OCI-LY3 (cell line): Measurements from ENCODE around the gene PTPRC.

ENCODE experiments used
- H2AFZ ChIP-seq: fragments of 200-600, 300-600 bp; shearing (Covaris generic); 2 replicates; pipeline ENCODE4 v1.6.0; 2014; ENCODE audit warnings: antibody characterized with exemption, low read depth, low read length
- H3K27ac ChIP-seq: fragments of 200-600, 300-600 bp; sonication (generic); 2 replicates; pipeline ENCODE4 v1.5.1; 2014; ENCODE audit warnings: mild to moderate bottlenecking, low read length, moderate library complexity, mixed read lengths
- H3K27me3 ChIP-seq: fragments of 200-600, 300-600 bp; sonication (generic); 2 replicates; pipeline ENCODE4 v1.6.1; 2014; ENCODE audit warnings: low read depth, low read length, mixed read lengths
- H3K36me3 ChIP-seq: fragments of 200-600, 300-600 bp; sonication (generic); replicated peaks from 2 replicates; pipeline ENCODE3; 2014; ENCODE audit warnings: low read depth, low read length, mixed read lengths
- H3K4me1 ChIP-seq: fragments of 300-600, 200-600 bp; sonication (generic); 2 replicates; pipeline ENCODE4 v1.6.1; 2014; ENCODE audit warnings: low read length, mixed read lengths
- H3K4me2 ChIP-seq: fragments of 200-600, 300-600 bp; sonication (generic); 2 replicates; pipeline ENCODE4 v1.6.1; 2014; ENCODE audit warnings: low read length, mixed read lengths
- H3K4me3 ChIP-seq: fragments of 300-600, 200-600 bp; sonication (generic); 2 replicates; pipeline ENCODE4 v1.5.1; 2014; ENCODE audit warnings: antibody characterized with exemption, mild to moderate bottlenecking, low read length, moderate library complexity
- H3K79me2 ChIP-seq: fragments of 300-600, 200-600 bp; shearing (Covaris generic); 2 replicates; pipeline ENCODE4 v1.6.1; 2014; ENCODE audit warnings: mild to moderate bottlenecking, low read length, mixed read lengths
- H3K9ac ChIP-seq: fragments of 300-600, 200-600 bp; shearing (Covaris generic); 2 replicates; pipeline ENCODE4 v1.6.0; 2014; ENCODE audit warnings: mild to moderate bottlenecking, low read length, moderate library complexity
- H3K9me3 ChIP-seq: fragments of 200-600, 300-600 bp; shearing (Covaris generic); 2 replicates; pipeline ENCODE4 v1.6.1; 2014; ENCODE audit warnings: low read length, mixed read lengths; ENCODE audit not compliant: insufficient read depth
- H4K20me1 ChIP-seq: fragments of 200-600, 300-600 bp; sonication (generic); 2 replicates; pipeline ENCODE4 v1.6.1; 2016; ENCODE audit warnings: low read length, mixed read lengths; ENCODE audit not compliant: insufficient read depth
- CTCF ChIP-seq: fragments of 200-600, 300-600 bp; sonication (generic); IDR thresholded peaks from 2 replicates; pipeline ENCODE4 v1.5.1; 2014; ENCODE audit warnings: antibody characterized with exemption, low read length, low read depth
- EZH2phosphoT487 ChIP-seq: fragments of 200-600 bp; shearing (Covaris generic); IDR thresholded peaks from 2 replicates; pipeline ENCODE4 v1.6.1; 2018; ENCODE audit warnings: antibody characterized with exemption, mixed run types, low read depth

PTPRC gene

GRCh38 chr1:198637157-198637556 is 1.7 kb upstream of the PTPRC start:
- no peak for TF ChIP-seq CTCF
- no peak for TF ChIP-seq EZH2phosphoT487
- Histone ChIP-seq H3K27me3 (no peaks in the 10 kb centered on the region), H3K9ac (no peak overlapping the region), H3K4me1 (peaks cover 57% of the 10 kb centered on the region), H4K20me1 (peaks cover 5% of the 10 kb centered on the region; the same call in 1 of the 2 replicates), H3K9me3 (no peaks in the 10 kb centered on the region), H3K79me2 (peaks cover 32% of the 10 kb centered on the region), H3K27ac (peak overlapping the region; percentile 11; the same call in 1 of the 2 replicates), H3K36me3 (peaks cover 4% of the 10 kb centered on the region), H3K4me2 (peak overlapping the region; percentile 15), H2AFZ (peak overlapping the region; percentile 32), H3K4me3 (no peak overlapping the region)

GRCh38 chr1:198637916-198638437 is 863 bp upstream of the PTPRC start:
- Histone ChIP-seq H3K4me3 (peak overlapping the region; percentile 71), H3K4me2 (peak overlapping the region; percentile 80), H3K27me3 (no peaks in the 10 kb centered on the region), H3K79me2 (peaks cover 40% of the 10 kb centered on the region), H3K36me3 (peaks cover 8% of the 10 kb centered on the region), H3K9me3 (no peaks in the 10 kb centered on the region), H3K9ac (peak overlapping the region; percentile 87), H3K27ac (peak overlapping the region; percentile 88), H2AFZ (peak overlapping the region; percentile 49), H3K4me1 (peaks cover 60% of the 10 kb centered on the region), H4K20me1 (peaks cover 9% of the 10 kb centered on the region; the same call in 1 of the 2 replicates)
- TF ChIP-seq EZH2phosphoT487: no peak
- no peak for TF ChIP-seq CTCF

- H3K36me3 ChIP-seq: peaks cover 12% of the 10 kb centered on the region
- H3K9me3 ChIP-seq: no peaks in the 10 kb centered on the region
- peaks cover 57% of the 10 kb centered on the region for H3K4me1 ChIP-seq
- peak overlapping the region; percentile 80 for H3K4me2 ChIP-seq
- peak overlapping the region; percentile 71 for H3K4me3 ChIP-seq
- H2AFZ ChIP-seq: peak overlapping the region; percentile 49
- TF ChIP-seq EZH2phosphoT487: no peak
- TF ChIP-seq CTCF: no peak
- no peaks in the 10 kb centered on the region for H3K27me3 ChIP-seq
- peak overlapping the region; percentile 88 for H3K27ac ChIP-seq
- peaks cover 13% of the 10 kb centered on the region; the same call in 1 of the 2 replicates for H4K20me1 ChIP-seq
- H3K79me2 ChIP-seq: peaks cover 45% of the 10 kb centered on the region
- peak overlapping the region; percentile 87 for H3K9ac ChIP-seq
These were observed 399 bp upstream of the PTPRC start for GRCh38 chr1:198638441-198638840.

- Histone ChIP-seq H3K4me2 (peak overlapping the region; percentile 80), H4K20me1 (peaks cover 17% of the 10 kb centered on the region; the same call in 1 of the 2 replicates), H2AFZ (no peak overlapping the region), H3K9ac (peak overlapping the region; percentile 87), H3K36me3 (peaks cover 18% of the 10 kb centered on the region), H3K79me2 (peaks cover 57% of the 10 kb centered on the region), H3K27ac (peak overlapping the region; percentile 88), H3K27me3 (no peaks in the 10 kb centered on the region), H3K4me1 (peaks cover 44% of the 10 kb centered on the region), H3K9me3 (no peaks in the 10 kb centered on the region), H3K4me3 (peak overlapping the region; percentile 71)
- TF ChIP-seq CTCF (no peak), EZH2phosphoT487 (no peak)
These were observed 867 bp downstream of the PTPRC start for GRCh38 chr1:198639671-198640143.
